SU-DHL-6 (cell line): ENCODE measurements around the gene MRPL1.

Experiments used
- CTCF ChIP-seq: fragments of 200-600 bp; sonication (generic); IDR thresholded peaks from one replicate; pipeline ENCODE4 v1.5.1; 2017; ENCODE audit warnings: antibody characterized with exemption, mild to moderate bottlenecking, low read length, moderate library complexity; ENCODE audit not compliant: insufficient read depth, poor library complexity, severe bottlenecking
- EZH2phosphoT487 ChIP-seq: fragments of 200-600 bp; sonication (generic), shearing (Covaris generic); conservative IDR thresholded peaks from 2 replicates; pipeline ENCODE4 v1.6.1; 2018; ENCODE audit warnings: mild to moderate bottlenecking, antibody characterized with exemption, low read length, moderate library complexity, mixed read lengths

GRCh38 chr4:77952457-77952856, 89.8 kb downstream of the MRPL1 start:
- TF ChIP-seq CTCF (no peak), EZH2phosphoT487 (no peak)
